ENCODE results near the gene EEIG1.

Gene EEIG1

DNA sequence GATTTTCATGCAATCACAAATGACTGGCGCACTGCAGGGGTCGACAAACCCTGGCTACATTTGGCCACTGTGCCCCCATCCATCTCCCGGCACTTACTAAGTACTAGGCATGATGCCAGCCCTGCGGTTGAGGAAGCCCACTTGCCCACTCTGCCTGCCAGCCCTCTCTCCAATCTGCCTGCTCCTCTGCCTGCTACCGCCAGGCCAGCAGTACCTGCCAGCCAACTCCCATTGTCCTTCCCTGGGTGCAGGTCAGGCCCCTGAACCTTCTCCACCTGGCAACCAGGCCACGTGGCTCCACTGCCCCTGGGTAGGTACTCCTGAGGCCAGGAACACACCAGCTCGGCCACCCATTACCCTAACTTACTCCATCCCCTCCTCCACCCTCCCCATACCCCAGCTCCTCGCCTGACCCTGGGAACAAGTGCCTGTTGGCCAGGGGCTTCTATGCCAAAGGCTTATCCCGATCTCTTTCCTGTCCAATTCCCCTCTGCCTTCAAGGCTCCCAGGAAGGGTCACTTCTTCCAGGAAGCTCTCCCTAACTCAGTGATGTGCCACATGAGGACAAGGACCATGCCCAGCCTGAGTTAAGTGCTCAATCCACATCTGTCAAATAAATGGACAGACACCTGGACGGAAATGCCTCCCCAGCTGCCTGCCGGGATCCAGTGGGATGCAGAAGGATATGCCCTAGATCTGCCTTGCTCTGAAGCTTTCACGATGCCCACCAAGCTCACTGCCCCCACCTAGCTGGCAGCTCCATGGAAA lies 6.6 kb downstream of the EEIG1 start:
- DNase-seq: no peak

DNA sequence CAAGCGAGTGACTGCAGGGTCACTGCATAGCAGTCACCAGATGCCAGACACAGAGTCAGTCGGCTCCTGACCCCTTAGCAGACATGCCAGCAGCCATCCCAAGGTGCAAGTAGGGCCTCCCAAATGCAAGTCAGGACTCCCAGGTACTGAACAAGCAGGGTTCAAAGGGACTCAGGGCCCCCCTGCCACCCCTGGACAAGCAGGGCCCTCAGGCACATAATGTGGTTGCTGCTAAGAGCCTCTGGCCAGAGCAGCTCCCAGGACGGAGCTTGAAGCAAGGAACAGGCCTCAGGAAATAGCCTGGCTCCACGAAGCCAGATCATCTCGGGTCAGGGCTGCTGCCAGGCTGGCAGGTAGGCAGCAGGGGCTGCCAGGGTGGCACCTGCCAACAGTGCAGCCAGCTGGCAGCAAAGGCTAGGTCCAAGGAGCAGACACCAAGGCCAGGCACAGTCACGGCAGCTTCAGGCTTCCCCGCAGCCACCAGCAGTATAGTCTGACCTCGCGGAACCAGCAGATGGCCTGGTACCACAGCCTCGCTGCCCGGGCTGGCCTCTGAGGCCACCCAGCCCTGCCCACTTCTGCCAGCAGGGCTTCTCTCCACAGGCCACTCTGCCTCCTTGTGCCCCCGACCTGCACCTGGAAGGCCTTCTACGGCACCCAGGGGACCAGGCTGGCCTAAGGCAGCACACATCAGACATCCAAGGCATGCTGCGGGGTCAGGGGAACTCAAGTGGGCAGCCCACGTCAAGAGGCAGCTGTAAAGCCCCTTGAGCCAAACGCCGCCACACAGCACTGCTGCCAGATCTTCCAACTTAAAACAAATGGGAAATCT lies 7.4 kb downstream of the EEIG1 start:
- DNase-seq: no peak

DNA sequence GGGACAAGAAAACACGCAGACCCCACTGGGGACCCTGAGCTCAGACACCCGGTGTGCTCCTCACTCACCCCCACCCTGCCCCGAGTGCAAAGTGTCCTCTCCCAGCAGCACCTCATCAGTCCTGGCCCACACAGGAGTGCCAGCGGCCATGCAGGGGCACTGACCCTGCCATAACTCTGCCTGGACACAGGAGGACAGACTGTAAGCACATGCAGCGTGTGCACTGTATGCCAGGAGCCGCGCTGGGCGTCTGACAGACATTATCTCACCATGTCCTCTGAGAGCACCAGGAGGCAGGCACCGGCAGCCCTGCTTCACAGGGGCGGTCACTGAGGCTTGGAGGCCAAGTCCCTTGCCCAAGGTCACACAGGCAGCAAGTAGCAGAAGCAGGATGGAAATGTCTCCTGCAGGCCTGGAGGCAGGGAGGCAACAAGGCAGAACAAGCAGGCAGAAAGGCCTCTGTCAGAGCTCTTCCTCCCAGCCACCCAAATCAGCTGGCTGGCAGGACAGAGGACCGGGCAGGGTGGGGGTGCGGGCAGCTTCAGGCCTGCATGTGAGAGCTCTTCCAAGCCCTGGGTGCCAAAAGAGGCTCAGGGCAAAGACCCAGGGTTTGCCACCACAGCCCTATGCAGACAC lies 8.4 kb downstream of the EEIG1 start:
- no peak for DNase-seq

DNA sequence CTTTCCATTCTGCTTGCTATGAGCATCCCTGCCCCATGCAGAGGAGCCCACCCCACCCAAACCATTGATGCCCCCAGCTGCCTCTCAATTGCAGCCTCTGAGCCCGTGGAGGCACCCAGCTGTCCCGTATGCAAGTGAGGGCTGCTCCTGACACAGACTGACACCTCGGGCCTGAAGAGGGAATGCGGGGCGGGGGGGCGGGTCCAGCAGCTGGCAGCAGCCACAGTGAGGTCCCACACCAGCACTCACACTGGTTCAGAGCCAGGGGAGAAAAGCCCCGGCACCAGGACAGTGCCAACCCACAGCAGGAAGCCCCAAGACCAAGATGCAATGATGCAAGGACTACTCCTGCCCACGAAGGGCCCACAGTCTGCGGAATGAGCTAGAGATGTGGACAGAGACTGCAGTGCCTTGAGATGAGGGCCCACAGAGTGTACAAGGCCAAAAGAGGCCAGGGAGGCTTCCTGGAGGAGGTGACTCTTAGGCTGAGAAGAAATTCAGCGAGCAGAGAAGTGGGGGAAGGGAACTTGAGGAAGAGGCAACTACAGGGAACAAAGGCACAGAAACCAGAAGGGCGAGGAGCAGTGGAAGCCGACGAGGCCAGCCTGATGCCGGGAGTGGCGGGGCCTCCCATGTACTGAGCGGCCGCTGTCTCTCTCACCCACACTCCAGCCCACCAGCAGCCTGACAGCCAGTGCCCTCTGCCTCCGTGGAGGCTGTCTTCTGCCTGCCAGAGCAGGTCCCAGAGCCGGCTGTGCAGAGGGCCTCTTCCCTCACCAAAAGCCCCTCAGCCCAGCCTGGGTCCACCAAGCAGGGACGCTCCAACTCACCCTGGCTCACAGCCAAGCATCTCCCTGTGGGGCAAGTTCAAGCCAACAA lies 9.2 kb downstream of the EEIG1 start:
- DNase-seq: no peak

DNA sequence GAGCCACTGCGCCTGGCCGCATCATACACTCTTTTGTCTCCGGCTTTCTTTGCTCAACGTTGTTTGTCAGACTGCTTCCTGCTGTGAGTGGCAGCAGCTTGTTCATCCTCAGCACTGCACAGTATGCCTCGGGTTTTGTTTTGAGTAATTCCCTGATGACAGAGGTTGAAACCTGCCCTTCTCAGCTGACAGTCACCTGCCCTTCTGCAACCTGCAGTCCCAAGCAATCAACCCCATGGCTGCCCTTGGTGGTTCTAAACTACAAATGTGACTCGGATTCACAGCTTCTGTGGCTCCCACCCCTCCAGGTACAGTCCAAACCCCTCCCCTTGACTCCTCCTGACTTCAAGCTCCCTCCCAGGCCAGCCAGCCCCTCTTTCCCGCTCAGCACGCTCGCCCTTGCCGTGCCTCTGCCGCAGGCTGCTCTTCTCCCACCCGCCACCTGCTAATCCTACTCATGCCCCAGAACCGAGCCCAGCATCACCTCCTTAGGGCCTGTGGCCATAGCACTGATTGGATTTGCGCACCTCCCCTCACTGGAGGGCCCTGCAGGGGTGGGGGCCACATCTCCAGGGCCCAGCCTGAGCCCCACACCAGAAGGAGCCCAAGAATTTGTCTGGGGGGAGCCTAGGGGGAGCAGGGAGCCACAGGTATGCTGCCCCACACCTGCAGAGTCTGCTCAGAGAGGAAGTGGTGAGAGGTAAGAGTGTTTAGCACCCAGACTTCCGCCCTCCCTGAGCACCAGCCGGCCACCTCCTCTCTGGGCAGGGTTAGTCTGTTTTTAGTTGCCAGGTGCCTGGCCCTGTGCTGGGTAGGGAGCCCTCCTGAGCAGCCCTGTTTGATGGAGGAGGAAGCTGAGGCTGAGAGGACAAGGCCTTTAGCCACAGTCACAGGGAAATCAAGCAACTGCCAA lies 10.1 kb downstream of the EEIG1 start:
- DNase-seq: no peak

DNA sequence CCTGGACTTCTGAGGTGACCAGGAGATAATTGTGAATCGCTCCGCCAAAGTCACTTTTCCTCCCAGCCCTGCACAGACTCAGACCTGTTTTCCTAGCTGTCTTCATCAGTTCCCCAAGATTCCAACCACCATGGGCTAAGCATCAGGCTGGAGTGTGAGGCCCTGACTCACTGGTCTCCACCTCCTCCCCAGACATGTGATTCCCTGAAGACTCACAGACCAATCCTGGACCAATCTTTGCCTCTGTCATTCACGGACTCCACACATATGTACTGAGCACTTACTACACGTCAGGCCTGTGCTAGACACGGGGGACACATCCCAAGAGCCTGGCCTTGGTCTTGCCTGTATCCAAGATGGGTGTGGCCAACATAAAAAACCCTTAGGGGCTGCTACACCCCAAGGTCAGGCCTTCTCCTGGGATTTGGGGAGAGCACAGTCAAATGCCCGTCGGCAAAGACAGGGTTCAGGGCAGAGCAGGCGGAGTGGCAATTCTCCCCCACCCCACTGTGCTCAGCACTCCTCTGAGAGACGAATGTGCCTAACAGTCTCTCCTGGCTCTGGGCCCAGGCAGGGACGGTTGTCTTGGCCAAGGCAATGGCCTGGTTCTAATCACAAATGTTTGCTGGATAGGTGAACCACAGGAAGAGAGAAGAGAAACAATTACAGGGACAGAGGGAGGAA lies 11.9 kb downstream of the EEIG1 start:
- no peak for DNase-seq

DNA sequence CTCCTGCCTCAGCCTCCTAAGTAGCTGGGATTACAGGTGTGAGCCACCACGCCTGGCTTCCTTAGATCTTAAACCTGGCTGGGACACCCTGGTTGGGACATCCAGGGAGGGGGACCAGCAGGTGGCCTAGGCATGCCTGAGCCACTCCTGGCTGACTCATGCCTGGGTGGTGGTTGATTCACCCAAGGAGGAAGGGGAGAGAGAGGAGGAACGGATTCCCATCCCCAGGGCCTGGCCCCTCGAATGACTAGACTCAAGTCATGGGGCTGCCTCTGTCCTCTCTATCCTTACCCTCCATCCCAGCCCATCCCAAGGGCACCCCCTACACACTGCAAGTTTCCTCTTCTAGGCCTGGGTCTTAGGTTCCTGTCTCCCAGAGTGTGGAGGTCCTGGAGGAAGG lies 12.7 kb downstream of the EEIG1 start:
- DNase-seq: no peak

DNA sequence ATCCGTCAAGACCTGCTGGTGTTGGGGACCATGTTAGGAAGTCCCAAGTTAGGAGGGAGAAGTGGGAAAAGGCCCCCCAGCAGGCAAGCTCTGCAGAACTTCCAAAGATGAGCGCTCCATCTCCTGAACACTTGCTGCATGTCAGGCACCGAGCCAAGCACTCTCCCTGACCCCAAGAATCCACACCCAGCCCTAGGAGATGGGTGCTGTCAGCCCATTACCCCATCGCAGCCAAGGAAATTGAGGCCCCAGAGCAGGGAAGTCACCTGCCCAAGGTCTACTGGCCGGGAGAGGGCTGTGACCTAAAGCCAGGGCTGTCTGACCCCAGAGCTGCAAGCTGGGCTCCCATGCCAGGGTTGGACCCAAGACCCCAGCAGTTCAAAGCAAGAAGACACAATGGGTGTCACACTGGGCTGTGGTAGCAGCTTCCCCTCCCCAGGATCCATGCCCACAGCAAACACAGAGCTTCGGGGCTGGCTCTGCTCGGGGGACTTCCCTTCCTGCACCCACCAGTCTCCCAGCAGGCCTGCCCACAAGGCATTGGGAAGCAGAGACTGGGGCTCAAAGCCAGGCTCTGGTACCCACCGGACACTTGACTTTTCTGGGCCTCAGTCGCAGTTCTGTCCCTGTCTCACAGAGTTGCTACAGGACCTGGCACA lies 13.5 kb downstream of the EEIG1 start:
- no peak for DNase-seq

DNA sequence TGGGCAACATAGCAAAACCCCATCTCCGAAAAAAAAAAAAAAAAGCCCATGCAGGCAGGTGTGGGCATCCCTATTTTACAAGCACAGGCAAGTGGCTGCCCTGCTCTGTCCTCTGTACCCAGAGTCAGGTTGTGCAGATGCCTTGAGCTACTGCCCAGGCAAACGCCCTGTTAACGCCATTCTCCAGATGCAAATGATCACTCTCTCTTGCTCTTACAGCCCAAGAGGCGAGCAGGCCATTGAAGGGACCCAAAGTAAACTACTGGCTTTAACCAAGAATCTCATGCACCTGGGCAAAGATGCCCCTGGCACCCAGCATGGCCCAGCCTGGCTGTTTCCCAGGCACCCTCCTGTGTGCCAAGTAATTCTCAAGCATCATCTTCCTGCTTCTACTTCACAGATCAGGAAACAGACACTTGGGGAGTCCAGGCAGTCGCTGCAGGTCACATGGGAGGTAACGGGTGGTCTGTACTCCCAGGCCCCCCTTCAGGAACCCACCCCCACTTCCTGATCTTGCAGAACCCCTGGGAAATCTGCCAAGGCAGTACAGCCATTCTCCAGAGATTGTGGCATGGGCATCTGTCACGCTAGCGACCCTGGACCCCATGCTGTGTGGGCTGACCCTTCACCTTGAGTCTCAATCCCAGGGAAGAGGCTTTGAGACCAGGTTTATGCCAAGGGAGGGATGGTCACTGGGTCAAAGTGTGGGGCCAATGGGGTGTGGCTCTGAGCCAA lies 14.2 kb downstream of the EEIG1 start:
- DNase-seq: no peak

DNA sequence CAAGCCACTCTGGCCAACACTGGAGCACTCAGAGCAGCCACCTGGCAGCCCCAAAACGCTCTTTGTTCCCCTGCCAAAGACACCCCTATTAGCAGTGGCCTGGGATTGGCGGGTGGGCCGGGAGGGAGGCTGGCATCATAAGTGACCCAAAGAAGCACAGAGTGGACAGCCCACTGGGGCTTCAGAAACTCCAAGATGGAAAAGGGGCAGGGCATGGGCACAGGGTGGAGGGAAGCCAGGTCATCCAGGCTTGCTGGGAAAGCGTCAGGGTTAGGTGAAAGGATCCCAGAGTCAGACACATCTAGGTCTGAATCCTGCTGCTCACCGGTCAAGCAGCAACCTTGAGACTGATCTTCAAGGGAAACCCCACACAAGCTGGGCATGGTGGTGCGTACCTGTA lies 14.8 kb downstream of the EEIG1 start:
- no peak for DNase-seq

DNA sequence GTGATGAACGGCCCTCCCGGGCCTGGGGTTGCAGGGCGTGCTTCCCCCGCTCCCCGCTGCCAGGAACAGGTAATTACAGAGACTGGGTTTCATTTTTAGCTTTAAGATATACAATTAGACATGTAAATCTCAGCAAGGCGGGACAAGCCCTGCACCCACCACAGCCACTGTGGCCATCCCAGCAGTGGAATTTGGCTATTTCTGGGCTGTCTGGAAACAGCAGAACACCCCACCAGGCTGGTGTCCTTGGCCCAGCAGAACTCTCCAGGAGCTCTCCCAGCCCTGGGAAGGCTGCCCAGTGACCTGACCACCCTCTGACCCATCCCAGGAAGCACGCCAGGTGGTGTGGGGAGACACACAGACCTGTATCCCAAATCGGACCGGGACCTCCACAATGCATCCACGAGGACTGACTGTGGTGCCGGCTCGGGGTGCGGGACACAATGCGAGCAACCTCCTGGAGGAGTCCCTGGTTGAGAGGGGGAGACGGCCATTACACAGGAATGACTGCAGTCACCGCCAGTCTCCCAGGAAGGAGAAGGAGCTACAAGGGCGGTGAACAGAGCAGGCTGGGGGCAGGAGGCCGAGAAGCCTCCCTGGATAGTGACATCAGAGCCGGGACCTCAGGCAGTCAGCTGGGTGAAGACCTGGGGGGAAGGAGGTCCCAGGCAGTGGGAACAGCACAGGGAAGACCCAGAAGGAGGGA lies 17.3 kb downstream of the EEIG1 start:
- no peak for DNase-seq

DNA sequence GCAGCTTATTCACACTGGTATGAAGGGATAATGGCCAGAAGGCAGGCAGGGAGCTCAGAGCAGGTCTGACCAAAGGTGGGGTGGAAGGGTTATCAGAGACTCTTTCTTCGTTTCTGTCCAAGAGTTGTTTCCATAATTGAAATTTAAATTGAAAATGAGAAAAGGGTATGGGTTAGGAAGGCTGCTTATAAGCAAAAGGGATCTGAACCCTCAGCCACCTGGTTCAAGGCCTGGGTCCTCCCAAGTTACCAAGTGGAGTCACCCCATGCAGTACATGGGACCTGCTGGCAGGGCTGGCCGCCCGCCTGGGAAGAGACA lies 17.8 kb downstream of the EEIG1 start:
- DNase-seq: no peak

DNA sequence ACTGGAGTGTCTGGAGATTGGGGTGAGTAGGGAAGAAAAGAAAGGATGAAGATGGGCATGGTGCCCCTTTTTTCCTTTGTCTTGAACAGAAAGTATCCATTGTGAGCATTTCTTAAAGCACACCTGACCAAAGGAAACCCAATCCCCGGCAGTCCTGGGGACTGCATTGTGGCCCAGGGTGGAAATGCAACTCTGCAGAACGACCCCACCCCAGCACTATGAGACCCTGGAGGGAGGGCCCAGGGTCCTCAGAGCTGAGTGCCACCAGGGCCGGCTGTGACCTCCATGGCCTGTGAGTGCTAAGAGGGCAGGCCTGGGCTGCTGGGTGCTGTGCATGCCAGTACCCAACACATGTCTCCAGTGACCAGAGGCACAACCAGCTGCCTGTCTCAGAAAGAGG lies 18.5 kb downstream of the EEIG1 start:
- DNase-seq: no peak

DNA sequence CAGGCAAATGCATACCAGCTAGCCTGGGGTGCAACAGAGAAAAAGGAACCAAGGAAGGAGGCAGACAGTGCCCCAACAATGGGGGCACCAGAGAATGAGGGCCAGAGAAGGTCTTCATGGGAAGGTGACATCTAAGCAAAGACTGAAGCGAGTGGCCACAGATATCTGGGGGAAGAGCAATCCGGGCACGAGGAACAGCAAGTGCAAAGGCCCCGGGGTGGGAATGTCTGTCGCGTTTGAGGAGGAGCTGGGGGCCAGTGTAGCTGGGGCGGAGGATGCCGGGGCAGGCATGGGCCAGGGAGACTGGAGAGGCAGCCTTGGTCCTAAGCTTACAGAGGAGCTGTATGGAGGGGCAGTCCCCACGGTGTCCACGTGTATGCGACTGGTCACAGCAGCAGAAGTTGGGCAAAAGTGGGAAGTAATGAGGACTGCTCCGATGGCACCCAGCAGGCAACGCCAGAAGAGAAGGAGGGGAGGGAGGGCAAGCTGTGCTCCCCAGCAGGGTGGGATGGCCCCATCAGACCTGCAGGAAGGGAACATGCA lies 19.1 kb downstream of the EEIG1 start:
- no peak for DNase-seq

DNA sequence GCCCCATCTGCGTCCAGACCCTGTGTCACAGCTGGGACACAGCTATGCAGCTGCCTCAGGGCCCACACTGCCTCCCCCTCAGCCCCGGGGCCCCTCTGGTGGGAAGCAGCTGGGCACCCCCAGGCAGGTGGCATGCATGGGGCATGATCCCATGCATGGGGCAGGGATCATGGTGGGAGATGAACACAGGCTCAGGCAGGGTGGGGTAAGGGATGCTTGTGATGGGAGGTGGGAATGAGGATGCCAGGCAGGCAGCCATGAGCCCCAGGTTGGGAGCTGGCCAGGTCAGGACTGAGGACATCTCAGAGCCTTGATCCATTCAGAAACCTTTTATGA lies 19.7 kb downstream of the EEIG1 start:
- no peak for DNase-seq

DNA sequence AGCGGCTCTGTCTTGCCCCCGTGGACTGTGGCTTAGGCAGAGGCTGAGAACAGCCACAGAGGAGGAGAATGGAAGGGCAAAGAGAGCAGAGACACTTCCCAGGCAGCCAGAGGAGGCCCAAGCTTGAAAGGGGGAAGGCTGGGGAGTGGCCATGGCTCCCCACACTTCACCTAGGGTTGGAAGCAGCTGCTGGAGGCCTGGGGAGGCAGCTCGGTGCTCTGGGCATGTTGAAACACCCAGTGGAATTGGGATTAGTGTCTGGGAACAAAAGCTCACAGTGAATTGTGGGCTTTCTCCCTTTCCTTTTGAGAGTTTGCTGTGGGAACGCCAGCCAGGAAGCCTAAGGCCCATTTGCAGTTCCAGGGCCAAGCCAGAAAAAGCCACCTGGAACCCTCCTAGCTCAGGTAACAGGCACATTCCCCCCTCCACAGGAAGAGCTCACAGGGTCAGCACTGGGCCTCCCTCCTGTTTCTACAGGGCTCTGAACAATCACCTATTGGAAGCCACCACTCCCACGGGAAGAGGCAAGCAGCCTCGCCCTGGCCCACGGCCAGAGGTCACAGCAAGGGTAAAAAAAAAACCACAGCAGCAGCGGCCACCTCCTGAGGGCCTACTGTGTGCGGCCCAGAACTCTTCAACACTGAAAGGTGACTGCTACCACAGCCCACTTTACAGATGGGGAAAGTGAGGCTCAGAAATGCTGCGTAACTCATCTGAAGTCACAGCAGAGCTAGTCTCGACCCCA lies 20.2 kb downstream of the EEIG1 start:
- no peak for DNase-seq

DNA sequence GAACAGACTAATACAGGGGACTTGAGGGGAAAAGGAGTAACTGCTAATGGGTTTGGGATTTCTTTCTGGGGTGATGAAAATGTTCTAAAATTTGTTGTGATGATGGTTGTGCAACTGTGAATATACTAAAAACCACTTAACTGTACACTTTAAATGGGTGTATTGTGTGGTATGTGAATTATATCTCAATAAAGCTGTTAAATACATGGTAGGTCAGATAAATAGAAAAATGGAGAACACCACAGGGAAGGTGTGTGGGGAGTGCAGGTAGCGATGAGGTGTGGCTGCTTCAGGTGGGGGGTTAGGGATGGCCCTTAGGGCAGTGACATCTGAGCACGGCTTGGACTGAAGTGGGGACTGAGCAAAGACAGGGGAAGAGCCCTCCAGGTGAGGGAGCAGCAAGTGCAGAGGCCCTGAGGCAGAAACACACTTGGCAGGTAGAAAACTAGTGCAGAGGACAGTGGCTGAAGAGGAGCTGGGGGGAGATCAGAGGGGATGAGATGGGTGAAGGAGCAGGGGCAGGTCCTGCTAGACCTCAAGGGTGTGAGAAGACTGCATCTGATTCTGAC lies 20.9 kb downstream of the EEIG1 start:
- DNase-seq: no peak

DNA sequence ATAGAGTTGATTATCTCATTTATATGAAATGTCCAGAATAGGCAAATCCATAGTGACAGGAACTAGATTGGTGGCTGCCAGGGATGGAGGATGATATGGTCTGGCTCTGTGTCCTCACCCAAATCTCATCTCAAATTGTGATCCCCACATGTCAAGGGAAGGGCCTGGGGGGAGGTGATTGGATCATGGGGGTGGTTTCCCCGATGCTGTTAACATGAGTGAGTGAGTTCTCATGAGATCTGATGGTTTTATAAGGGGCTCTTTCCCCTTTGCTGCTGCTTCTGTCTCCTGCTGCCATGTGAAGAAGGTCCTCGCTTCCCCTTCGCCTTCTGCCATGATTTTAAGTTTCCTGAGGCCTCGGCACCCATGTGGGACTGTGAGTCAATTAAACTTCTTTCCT lies 21.4 kb downstream of the EEIG1 start:
- DNase-seq: no peak
